Suprapubic skin (tissue), 4 donors: ENCODE data around the gene PRKN.

Source experiments
- CTCF ChIP-seq, 2 donors: fragments of 200-600 bp in 1 of 2; fragments of 450-650 bp in 1 of 2; sonication (generic) in 1 of 2; IDR thresholded peaks; one replicate each; pipeline ENCODE4 v1.5.1; 2016 to 2019; ENCODE audit warnings: antibody characterized with exemption in 2 of 2, mild to moderate bottlenecking in 1 of 2, moderate library complexity in 1 of 2
- POLR2A ChIP-seq, 2 donors: fragments of 450-650 bp; IDR thresholded peaks; one replicate each; pipeline ENCODE4 v1.6.1; 2017; ENCODE audit warnings: antibody characterized with exemption in 2 of 2, mild to moderate bottlenecking in 2 of 2, moderate library complexity in 2 of 2
- POLR2AphosphoS5 ChIP-seq, 3 donors: sonication (generic); formaldehyde crosslinking; IDR thresholded peaks; one replicate each; pipeline ENCODE4 v1.6.1; 2017; ENCODE audit warnings: antibody characterized with exemption in 3 of 3

DNA sequence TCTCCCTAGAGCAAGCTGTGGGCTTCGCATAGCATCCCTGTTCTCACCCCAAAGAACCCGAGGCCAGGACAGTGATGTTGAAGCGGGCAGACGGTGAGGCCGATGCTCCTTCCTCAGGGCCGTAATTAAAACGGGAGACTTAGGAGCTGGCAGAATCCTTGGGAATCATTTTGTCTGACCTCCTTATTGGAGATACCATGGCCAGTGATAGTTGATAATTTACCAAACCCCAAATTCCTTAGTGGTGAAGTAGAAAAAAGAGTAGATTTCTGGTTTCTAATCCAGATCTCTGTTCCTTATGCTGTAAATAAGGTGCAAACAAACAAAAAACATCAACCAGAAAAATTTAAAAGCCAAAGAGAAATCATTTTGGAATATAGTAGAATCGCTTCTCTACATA, 1092.7 kb downstream of the PRKN start:
- TF ChIP-seq POLR2A (IDR thresholded peaks at IDR 0.05) (no peak), CTCF (IDR thresholded peaks at IDR 0.05) (no peak), POLR2AphosphoS5 (IDR thresholded peaks at IDR 0.05) (no peak)
